ENCODE measurements around the gene RNF150.
"Not testable (repeated sequence)": the region's sequence is repeated elsewhere in the genome, so short reads cannot be mapped to it uniquely, and the experiment has no call there.

The RNF150 gene

DNA sequence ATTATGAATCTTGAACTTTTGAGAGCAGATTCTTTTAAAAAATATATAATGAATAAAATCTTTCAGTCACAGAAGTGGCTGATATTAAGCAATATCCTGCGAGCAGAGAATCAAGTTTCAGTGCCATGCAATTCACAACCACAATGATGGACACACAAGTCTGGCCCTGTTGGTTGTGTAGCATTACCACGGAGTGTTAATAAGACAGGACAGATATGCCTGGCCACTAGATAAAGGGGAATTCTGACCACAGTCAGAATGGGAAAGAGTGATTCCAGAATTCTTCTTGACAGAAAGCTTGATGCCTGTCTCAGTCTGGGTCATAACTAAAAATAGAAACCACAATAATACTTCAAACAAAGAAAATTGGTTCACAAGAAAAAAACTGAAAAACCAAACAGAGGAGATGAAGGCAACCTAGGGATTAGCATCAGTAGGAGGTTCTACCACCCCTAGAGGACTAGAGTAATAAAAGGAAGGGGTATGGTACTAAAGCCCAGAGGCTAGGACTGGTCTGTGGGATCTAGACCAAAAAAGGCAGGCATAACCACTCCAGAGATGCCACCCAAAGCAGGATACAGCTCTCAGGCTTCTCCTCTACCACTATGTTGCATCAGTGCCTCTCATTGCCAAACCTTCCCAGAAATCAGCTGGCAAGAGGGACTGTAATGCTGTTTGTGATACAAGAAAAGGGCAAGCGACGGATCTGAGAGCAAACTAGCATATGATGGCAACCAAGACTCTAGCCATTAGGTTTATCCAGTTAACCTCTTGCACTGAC is 59.0 kb downstream of the RNF150 start:
- DNase-seq, result no peak

DNA sequence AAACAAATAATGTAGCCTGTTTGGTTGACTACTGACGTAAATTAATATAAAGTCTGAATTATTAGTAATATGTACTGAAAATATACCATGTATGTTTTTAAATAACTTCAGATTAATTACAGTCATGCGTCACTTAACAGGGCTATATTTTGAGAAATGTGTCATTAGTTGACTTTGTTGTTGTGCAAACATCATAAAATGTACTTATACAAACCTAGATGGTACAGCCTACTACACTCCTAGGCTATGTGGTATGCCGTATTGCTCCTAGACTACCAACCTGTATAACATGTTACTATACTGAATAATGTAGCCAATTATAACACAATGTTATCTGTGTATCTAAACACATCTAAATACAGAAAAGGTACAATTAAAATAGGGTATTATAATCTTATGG is 66.6 kb downstream of the RNF150 start:
- DNase-seq, result no peak

- DNase-seq, result no peak
These were observed 67.4 kb downstream of the RNF150 start for GRCh38 chr4:141065872-141066271.

- DNase-seq, result no peak
These were observed 70.6 kb downstream of the RNF150 start for GRCh38 chr4:141062651-141063050.

DNA sequence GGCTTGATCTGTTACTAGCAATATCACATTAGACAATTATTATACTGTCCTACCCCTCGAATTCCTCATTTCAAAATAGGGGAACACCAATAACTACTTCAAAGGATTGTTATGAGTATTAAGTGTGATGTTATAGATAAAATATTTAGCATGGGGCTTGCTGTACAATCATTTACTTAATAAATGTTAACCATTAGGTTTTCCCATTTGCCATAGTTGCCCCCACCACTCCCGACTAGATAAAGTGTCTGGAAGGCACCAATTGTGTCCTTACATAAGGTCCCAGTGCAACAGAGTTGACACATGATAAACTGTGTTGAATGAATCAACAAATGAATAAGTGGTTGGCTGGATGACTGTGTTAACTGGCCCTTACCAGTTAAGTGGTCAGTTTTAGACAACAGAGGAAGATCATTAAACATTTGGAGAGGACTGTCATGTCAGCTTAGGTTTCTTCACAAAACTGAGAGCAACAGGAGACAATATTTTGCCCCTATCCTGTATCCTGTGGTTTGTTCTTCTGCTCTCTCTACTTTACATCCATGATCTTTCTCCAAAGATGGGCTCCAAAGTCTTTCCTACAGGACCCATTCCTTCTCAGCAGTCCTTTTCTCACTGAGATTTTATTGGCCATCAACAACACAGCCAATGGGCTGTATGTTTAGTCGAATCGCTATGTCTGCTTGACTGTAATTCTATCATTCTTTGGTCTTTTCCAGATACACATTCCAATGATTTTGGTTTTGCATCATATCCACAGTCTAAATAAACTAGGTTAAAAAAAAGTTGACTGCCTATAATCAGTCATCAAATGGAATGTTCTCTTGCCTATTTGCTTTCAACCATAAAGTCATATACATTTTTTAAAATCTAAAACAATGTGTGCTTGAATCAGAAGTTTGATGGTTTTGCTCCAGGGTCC is 74.4 kb downstream of the RNF150 start:
- DNase-seq, result no peak

- no peak for DNase-seq
These were observed 75.7 kb downstream of the RNF150 start for GRCh38 chr4:141057582-141057981.

DNA sequence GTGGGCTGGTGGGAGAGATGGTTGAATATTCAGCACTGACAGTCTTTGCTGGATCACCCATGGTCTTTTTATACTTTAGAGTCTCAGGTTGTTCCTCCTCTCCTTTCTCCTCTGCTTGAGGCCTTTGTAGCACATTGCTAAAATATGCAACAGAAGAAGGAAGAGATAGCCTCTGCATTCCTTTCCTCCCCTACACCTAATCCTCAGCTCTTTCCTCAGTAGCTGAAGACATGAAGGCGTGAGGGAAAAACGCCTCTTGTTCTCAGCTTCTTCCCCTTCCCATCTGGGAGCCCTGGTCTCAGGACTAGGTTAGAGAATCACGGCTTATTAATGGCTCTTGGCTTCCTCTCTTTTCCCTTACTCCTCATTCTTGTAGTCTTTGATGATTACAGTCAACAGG is 76.8 kb downstream of the RNF150 start:
- DNase-seq, result no peak

DNA sequence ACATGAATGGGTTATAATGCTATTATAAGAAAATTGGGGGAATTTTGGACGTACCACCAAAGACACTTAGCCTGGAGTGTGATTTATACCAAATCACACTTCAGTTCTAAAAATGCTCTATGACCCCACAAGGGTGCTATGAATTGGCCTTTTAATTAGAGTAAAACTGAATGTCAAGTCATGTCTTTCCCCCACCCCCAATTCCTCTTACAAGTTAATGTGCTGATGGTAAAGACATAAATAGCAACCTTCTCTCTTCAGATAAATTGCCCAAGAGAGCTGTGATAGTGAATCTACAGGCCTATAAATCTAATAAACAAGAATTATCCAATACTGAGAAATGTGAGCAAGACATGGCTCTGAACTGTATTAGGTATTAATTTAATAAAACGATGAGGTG is 78.8 kb downstream of the RNF150 start:
- DNase-seq, result no peak

DNA sequence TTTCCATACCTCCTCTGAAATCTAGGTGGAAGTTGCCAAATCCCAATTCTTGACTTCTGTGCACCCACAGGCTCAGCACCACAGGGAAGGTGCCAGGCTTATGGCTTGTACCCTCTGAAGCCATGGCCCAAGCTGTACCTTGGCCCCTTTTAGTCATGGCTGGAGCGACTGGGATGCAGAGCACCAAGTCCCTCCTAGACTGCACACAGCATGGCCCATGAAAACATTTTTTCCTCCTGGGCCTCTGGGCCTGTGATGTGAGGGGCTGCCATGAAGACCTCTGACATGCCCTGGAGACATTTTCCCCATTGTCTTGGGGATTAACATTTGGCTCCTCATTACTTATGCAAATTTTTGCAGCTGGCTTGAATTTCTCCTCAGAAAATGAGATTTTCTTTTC is 82.3 kb downstream of the RNF150 start:
- DNase-seq, result not testable (repeated sequence)

GRCh38 chr4:141047228-141047884 is 85.9 kb downstream of the RNF150 start:
- no peak for DNase-seq

GRCh38 chr4:141046255-141046654 is 87.0 kb downstream of the RNF150 start:
- no peak for DNase-seq

GRCh38 chr4:141045848-141046247 is 87.4 kb downstream of the RNF150 start:
- no peak for DNase-seq

DNA sequence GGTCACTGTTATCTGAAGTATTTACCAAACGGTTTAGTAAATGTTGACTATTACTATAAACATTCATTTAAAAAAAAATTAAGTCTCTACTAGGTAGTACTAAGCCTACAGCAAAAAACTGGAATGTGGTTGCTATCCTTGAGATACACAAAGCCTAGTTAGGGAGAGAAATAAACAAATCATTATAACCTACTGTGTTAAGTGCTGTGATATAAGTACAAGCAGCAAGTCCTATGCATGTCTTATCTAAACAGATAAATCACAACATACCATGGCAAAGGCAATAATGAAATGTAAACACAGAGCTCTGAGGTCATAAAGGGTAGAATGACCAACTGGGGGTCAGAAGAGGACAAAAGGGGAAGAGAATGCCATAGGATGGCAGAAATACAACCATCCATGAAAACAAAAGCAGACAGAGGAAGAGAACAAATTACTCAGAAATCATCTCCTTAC is 92.2 kb downstream of the RNF150 start:
- DNase-seq, result no peak

DNA sequence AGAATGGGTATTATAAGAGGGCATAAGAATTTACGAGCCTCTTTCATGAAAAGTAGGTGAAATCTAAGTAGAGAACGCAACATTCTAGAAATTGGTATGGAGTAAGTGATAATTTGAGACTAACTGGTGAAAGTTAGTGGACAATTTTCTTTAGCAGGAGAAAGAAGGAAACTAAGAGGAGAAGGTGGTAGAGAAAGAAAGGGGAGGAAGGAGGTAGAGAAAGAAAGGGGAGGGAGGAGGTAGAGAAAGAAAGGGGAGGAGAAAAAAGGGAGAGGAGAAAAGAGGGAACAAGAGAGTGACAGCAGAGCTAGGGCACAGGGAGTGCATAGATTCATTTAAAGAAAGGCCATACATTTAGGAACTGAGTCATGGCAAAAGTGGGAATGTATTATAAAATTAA is 94.1 kb downstream of the RNF150 start:
- no peak for DNase-seq

DNA sequence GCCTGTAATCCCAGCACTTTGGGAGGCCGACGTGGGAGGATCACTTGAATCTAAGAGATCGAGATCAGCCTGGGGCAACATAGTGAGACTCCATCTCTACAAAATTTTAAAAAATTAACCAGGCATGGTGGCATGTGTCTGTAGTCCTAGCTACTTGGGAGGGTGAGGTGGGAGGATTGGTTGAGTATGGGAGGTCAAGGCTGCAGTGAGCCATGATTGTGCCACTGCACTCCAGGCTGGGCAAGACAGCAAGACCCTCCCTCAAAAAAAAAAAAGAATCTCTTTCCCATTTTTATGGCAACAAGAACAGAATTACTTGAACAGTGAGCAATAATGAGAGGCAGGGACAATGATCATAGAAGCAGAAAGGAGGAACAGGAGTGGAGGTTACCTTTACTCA is 94.8 kb downstream of the RNF150 start:
- DNase-seq, result no peak

- no peak for DNase-seq
These were observed 95.8 kb downstream of the RNF150 start for GRCh38 chr4:141037446-141037845.

DNA sequence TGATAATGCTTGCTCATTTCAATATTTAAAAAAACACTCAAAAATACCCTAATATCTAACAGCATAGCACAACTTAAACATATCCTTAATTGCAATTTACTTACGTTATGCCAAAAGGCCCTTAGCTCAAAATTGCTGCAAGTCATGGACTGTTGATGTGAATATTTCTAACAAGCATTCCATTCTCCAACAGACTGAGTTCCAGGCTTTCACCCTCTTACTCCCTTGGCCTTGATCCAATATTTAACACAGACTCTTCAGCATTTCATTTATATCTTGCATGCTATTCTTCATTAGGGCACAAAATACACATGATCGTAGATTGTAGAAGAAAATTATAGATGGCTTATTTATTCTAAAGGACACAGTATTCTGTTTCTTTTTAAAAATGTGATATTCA is 96.5 kb downstream of the RNF150 start:
- DNase-seq, result no peak

- no peak for DNase-seq
These were observed 97.3 kb downstream of the RNF150 start for GRCh38 chr4:141035920-141036319.

DNA sequence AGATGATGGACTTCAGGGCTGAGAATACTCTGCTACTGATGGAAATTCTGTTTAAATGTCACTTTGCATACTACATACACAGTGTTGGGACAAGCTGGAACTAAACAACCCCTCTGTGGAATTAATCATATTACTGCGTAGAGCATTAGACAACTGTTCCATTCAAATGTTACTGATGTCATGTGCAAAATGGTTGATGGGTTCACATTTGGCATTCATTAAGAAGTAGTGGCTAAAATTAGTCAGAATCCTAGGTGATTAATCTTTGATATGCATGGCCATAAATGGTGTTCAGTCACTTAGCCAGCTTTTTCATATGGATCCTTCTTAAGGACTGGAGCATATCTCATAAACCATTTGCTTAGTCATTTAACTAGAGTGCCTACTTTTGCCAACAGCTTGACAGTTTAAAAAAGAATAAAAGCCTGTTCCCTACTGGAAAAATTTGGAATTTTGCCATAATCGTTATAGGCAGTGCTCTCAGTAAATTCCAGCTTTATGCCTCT is 105.2 kb downstream of the RNF150 start:
- DNase-seq, result no peak

- no peak for DNase-seq
These were observed 105.8 kb downstream of the RNF150 start for GRCh38 chr4:141027421-141027820.

- DNase-seq, result no peak
These were observed 106.4 kb downstream of the RNF150 start for GRCh38 chr4:141026900-141027299.

GRCh38 chr4:141023051-141023450 is 110.2 kb downstream of the RNF150 start:
- DNase-seq, result no peak

- no peak for DNase-seq
These were observed 111.1 kb downstream of the RNF150 start for GRCh38 chr4:141022111-141022695.

Measured in activated CD4-positive, alpha-beta T cell treated with anti-CD3 and anti-CD28 coated beads, Interleukin-2, Interleukin-6, amounts not matched to agents 100 ng/mL and 50 ng/mL, durations not matched to agents 16 hours and 8 hours (primary cell).